DMS153 treated with DMSO at 0.1 percent for 48 hours (cell line): ENCODE measurements around the gene CD8B.

Source experiments
- DNase-seq: peaks from one replicate; lab custom pipeline; 2025; ENCODE audit not compliant: unreplicated experiment; lab: John Stamatoyannopoulos, UW

Gene CD8B

DNA sequence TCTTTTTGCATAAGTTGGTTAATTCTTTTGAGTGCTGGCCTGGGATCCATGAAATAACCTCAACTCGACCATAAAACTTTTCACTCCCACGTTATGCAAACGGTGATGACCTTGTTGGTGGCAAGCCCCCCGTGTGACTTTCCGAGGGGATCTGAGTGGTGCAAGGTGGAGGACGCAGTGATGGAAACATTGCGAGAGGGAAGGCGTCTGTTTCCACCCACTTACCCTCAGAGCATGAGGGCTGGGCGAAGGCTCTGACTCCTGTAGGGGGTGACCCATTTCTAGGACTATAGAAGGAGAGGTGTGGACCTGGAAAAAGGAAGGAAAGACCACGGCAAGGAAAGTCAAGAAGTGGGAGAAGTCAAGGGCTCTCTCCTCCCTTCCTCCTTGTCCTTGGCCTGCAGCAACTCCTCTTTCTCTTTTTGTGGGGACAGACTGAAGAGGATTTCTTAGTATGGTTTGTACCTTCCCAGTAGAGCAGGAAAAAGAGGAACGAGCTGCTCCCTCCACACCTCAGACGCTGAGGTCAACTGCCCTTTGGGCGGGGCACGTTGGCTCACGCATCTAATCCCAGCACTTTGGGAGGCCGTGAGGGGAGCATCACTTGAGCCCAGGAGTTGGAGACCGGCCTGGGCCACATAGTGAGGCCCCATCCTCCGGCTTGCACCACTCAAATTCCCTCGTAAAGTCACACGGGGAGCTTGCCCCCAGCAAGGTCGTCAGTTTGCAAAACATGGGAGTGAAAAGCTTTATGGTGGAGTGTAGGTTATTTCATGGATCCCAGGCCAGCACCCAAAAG lies 55.4 kb downstream of the CD8B start:
- no peak for DNase-seq

DNA sequence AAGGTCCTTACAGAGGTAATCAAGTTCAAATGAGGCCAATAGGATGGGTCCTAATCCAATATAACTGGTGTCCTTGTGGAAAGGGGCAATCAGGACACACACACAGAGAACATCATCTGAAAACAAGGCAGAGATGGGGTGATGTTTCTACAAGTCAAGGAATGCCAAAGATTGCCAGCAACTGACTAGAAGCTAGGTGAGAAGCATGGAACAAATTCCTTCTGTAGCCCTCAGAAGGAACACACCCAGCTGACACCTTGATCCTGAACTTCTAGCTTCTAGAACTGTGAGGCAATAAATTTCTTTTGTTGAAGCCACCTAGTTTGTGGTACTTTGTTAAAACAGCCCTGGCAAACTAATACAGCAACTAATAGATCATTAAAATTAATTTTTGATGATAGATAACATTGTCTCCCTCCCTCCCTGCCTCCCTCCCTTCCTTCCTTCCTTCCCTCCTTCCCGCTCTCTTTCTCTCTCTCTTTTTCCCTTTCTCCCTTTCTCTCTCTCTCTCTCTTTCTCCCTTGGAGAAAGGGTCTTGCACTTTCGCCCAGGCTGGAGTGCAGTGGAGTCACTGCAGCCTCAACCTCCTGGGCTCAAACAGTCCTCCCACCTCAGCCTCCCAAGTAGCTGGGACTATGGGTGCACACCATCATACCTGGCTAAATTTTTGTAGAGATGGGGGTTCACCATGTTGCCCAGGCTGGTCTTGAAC lies 60.7 kb downstream of the CD8B start:
- no peak for DNase-seq

DNA sequence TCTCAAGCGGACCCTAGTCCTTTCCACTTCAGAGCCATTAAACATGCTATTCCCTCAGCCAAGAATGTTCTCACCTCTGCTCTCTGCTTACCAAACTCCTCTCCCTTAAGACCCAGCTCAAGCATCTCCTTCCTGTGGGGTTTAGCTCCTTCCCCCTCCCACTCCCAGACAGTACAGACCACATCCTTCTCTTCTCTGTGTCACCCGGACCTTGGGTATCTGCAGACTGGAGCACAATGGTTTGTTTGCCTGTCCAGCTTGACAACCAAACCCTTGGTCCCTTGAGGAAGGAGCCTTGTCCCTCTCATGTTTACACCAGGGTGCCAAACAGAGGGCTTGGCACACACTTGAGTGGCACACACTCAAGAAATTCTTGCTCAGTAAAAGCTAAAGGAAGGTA lies 66.8 kb downstream of the CD8B start:
- DNase-seq, result no peak

DNA sequence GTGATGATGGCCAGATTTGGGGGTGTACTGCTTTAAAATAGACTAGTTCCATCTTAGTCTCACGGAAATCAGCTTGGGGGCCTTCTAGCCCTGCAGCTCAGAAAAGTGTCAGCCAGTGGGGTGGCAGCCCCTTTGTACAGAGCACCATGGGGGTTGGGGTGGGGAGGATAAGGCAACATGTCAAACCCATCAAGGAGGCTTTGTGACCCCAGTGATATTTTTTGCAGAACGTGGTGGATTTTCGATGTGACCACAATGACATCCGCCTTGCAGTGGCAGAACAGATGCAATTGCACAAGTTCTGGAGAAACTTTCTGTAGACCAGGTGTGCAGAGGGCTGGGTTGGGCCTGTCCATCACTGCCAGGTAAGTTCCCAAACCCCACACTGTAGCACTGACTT lies 67.9 kb downstream of the CD8B start:
- DNase-seq, result no peak

DNA sequence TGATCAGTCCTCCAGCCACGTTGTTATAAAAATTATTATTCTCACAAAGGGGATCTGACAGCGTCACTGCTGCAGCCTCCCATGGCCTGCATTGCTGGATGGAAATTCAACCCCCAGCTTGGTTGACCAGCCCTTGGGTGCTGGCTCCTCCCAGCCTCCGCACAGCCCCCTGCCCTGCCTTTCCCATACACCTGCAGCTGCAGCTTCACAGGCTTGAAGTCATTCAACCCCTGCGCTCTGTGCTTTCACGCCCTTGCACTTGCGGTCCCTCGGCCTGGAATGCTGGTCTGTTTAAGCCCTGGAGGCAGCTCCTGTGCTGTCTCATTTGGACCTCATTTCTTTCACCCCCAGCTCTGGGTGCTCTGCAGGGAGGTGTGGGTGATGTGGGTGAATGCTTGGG lies 70.1 kb downstream of the CD8B start:
- no peak for DNase-seq

- DNase-seq, result no peak
Measured at GRCh38 chr2:86790676-86791572, 70.8 kb downstream of the CD8B start, which contains the start of gene CD8A. CD8A (minus strand) TSS chr2:86790913; CDS start chr2:86790825, 88 bp downstream.

GRCh38 chr2:86790134-86790675 lies 71.5 kb downstream of the CD8B start:
- no peak for DNase-seq

DNA sequence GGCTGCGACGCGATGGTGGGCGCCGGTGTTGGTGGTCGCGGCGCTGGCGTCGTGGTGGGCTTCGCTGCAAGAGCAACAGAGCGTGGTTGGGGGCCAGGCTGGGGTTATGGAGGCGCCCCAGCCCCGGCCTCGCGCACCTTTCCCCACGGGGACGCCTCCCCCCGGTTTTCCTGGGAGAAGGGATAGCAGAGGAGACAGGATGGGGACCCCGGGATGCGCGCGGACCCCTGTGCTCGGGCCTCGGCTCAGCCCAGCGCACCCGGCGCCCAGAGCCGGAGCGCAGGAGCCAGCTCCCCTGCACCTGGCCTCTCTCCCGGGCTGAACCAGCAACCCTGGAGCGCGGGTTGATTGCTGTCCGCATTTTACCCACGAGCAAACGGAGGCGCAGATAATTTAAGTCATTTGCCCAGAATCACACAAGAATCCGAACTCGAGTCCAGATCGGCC lies 72.0 kb downstream of the CD8B start:
- no peak for DNase-seq

GRCh38 chr2:86788881-86789686 lies 72.6 kb downstream of the CD8B start:
- no peak for DNase-seq

DNA sequence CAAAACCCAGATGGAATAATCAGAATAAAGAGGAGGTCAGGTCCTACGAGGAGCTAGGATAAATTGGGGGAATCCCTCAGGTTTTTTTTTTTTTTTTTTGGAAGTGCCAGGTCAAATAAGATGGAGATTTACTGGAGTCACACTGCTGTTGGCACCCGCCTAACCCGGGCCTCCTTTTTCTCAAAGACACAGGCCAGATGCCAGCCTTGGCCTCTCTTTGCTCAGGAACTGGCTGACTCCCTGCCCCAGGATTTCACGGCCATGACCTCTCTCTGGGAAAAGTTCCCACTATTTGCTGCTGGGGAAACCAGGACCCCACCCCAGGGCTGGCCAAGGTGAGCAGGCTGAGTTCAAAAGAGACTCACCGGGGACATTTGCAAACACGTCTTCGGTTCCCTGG lies 73.5 kb downstream of the CD8B start:
- DNase-seq, result no peak

GRCh38 chr2:86787736-86788135 lies 74.0 kb downstream of the CD8B start:
- no peak for DNase-seq

DNA sequence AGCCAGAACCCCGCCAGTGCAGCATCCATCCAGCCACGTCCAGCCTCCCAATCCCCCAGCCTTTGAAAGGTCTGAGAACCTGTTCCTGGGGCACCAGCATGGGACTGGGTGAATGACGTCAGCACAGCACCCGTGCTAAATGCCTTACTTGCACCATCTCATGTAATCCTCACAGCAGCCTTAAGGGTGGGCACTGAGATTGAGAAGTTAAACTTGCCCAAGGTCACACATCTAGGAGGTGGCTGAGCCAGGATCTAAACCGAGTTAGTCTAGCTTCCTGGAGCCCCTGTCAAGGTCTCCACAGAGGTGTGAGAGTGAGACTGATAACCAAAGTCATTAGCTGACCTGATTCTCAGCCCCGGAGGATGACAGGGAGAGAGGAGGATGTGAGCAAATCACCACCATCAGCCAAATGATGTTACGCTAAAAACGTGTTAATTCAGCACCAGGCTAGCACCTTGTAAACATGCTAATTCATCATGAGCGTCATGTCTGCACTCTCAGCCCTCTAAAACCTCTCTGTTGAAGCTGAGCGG lies 75.6 kb downstream of the CD8B start:
- DNase-seq, result no peak

- no peak for DNase-seq
Measured at GRCh38 chr2:86785456-86785855, 76.2 kb downstream of the CD8B start.

- no peak for DNase-seq
Measured at GRCh38 chr2:86783615-86784339, 77.9 kb downstream of the CD8B start.

DNA sequence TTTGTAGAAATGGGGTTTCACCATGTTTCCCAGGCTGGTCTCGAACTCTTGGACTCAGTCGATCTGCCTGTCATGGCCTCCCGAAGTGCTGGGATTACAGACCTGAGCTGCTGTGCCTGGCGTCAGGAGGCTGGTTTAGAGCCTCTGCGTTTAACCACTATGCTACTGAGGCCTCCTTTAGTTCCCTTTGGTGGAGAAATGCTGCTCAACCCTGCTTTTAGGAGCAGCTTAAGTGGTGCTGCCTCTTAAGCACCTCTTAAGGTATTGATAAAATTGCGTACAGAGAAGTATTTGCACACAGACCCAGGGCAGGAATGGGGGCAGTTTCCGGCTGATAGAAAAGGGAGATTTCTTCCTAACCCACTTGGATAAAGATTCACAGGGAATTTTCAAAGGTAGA lies 78.9 kb downstream of the CD8B start:
- DNase-seq, result no peak

GRCh38 chr2:86781363-86781762 lies 80.3 kb downstream of the CD8B start:
- no peak for DNase-seq

GRCh38 chr2:86779971-86780370 lies 81.7 kb downstream of the CD8B start:
- no peak for DNase-seq

- no peak for DNase-seq
Measured at GRCh38 chr2:86778957-86779356, 82.7 kb downstream of the CD8B start.

DNA sequence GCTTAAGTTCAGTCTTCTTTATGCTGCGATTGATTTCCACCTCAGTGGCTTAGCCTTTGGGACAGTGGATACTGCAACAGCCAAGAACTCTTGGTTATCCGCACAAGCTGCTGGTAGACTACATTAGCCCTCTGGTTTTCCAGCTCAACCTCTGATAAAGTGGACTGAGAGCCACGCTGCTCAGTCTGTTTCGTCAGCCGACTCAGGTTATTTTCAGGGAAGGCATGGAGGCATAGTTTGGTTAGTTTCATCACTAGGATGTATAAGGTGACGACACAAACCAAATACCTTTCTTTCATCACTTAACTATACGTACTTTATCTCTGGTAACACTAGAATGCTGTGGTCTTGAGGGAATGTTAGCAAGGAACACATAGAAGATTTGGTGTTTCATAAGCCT lies 85.2 kb downstream of the CD8B start:
- no peak for DNase-seq
